HG03095 (cell line): ENCODE results near the gene SLC43A1.

ENCODE experiments used
- ATAC-seq: cut with Tn5 transposase; IDR thresholded peaks from one replicate; pipeline ENCODE4 v1.9.1; 2021; ENCODE audit warnings: moderate library complexity; ENCODE audit not compliant: unreplicated experiment

The SLC43A1 gene

GRCh38 chr11:57434640-57435546 lies 80.6 kb downstream of the SLC43A1 start:
- no peak for ATAC-seq
